OCI-LY7 (cell line): ENCODE data around the gene RNF213. TPM values are rescaled to one million over a fixed set of nuclear protein-coding genes. Genes with fewer than 3 reads are reported as not detected.
"Not testable (repeated sequence)": the region's sequence is repeated elsewhere in the genome, so short reads cannot be mapped to it uniquely, and the experiment has no call there.

Experiments used
- BruUV-seq: library from RNA; stranded (reverse); fragments of 400-500 nt; replicated peaks from 2 replicates; lab custom pipeline; 2021; lab: Mats Ljungman, UMichigan
- CTCF ChIA-PET: fragments of 300-600 bp; sonication (Branson Sonifier 250); formaldehyde crosslinking; loops from one replicate; lab custom pipeline; 2022; ENCODE audit warnings: antibody characterized with exemption; ENCODE audit not compliant: unreplicated experiment; lab: Charles Lee
- POLR2A ChIA-PET: fragments of 300-600 bp; sonication (Branson Sonifier 250); formaldehyde crosslinking; loops from one replicate; lab custom pipeline; 2022; ENCODE audit warnings: antibody characterized with exemption; lab: Charles Lee
- DNase-seq: peaks from one replicate; pipeline ENCODE4 v3.0.0-alpha.2; 2015; ENCODE audit warnings: low spot score
- H2AFZ ChIP-seq: fragments of 200-600 bp; sonication (generic), shearing (Covaris generic); 2 replicates; pipeline ENCODE4 v1.6.1; 2014; ENCODE audit warnings: mild to moderate bottlenecking, antibody characterized with exemption, low read length, moderate library complexity
- H3K27ac ChIP-seq: fragments of 200-600 bp; sonication (generic); 2 replicates; pipeline ENCODE4 v1.5.1; 2014; ENCODE audit warnings: mixed run types, low read depth, mild to moderate bottlenecking, moderate library complexity, low read length, inconsistent platforms; ENCODE audit not compliant: poor library complexity, severe bottlenecking
- H3K36me3 ChIP-seq: fragments of 200-600 bp; sonication (generic); 2 replicates; pipeline ENCODE4 v1.6.1; 2014; ENCODE audit warnings: mild to moderate bottlenecking, antibody characterized with exemption, low read length, moderate library complexity, mixed read lengths; ENCODE audit not compliant: insufficient read depth
- H3K4me1 ChIP-seq: fragments of 200-600 bp; sonication (generic); 2 replicates; pipeline ENCODE4 v1.5.1; 2014; ENCODE audit warnings: mild to moderate bottlenecking, low read length; ENCODE audit not compliant: insufficient read depth, poor library complexity, severe bottlenecking
- H3K4me2 ChIP-seq: fragments of 200-600 bp; sonication (generic); 2 replicates; pipeline ENCODE4 v1.6.1; 2014; ENCODE audit warnings: mild to moderate bottlenecking, low read length
- H3K4me3 ChIP-seq: fragments of 200-600 bp; sonication (generic); 2 replicates; pipeline ENCODE4 v1.5.1; 2014; ENCODE audit warnings: mild to moderate bottlenecking, low read depth, low read length; ENCODE audit not compliant: poor library complexity, severe bottlenecking
- H3K79me2 ChIP-seq: fragments of 200-600 bp; sonication (generic); 2 replicates; pipeline ENCODE4 v1.6.1; 2016; ENCODE audit warnings: low read depth, mild to moderate bottlenecking, low read length, moderate library complexity, mixed read lengths; ENCODE audit not compliant: insufficient read depth
- H3K9me2 ChIP-seq: fragments of 200-600 bp; sonication (generic); 2 replicates; pipeline ENCODE4 v1.6.1; 2016; ENCODE audit warnings: mild to moderate bottlenecking, low read length, mixed read lengths; ENCODE audit not compliant: insufficient read depth
- H3K9me3 ChIP-seq: fragments of 200-600 bp; sonication (generic); 2 replicates; pipeline ENCODE4 v1.6.1; 2014; ENCODE audit warnings: mild to moderate bottlenecking, mixed run types, low read length, mixed read lengths
- H4K20me1 ChIP-seq: fragments of 200-600 bp; sonication (generic); 2 replicates; pipeline ENCODE4 v1.6.1; 2014; ENCODE audit warnings: mild to moderate bottlenecking, antibody characterized with exemption, low read length, moderate library complexity, mixed read lengths; ENCODE audit not compliant: insufficient read depth
- EZH2phosphoT487 ChIP-seq: fragments of 200-600 bp; sonication (generic); IDR thresholded peaks from 2 replicates; pipeline ENCODE4 v1.6.1; 2018; ENCODE audit warnings: low read depth, borderline replicate concordance, mild to moderate bottlenecking, mixed run types, antibody characterized with exemption, low read length, moderate library complexity, mixed read lengths
- intact Hi-C: fragments of 100-400 bp; cut with micrococcal nuclease; formaldehyde crosslinking; loops from one replicate; pipeline ENCODE4 v1.10.0; 2022; ENCODE audit not compliant: unreplicated experiment
- total RNA-seq, 2 experiments: library from RNA; depleted of rRNA in 1 of 2; stranded (reverse); fragments of >200 nt in 1 of 2; shearing (Covaris generic) in 1 of 2; gene quantifications; 2 replicates each; pipeline ENCODE4 v1.2.3, GENCODE V29; 2014 to 2022
- TF ChIP-seq, protein P1 (sequence below): fragments of 200-600 bp; sonication (generic); conservative IDR thresholded peaks from 2 replicates; pipeline ENCODE4 v1.5.1; 2014; ENCODE audit warnings: mild to moderate bottlenecking, antibody characterized with exemption, low read length, moderate library complexity, mixed read lengths

RNF213 gene
- total RNA-seq, 2 experiments from 2014 or later: 58.8 to 68.6 TPM

DNA sequence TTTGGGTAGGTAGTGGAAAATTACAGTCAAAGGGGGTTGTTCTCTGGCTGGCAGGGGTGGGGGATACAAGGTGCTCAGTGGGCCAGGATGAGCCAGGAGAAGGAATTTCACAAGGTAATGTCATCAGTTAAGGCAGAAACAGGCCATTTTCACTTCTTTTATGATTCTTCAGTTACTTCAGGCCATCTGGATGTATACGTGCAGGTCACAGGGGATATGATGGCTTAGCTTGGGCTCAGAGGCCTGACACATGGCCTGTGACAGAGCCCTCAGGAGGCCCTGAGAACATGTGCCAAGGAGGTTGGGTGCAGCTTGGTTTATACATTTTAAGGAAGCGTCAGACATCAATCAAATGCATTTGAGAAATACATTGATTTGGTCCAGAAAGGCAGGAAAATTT is 2.4 kb upstream of the RNF213 start:
- H3K27ac ChIP-seq, H3K36me3 ChIP-seq, H3K79me2 ChIP-seq, H3K4me2 ChIP-seq, CTCF ChIA-PET, BruUV-seq, intact Hi-C loops, H3K9me2 ChIP-seq, H4K20me1 ChIP-seq, H3K9me3 ChIP-seq, POLR2A ChIA-PET, H3K4me3 ChIP-seq: not testable (repeated sequence)
- H3K4me1 ChIP-seq: peaks cover 58% of the 10 kb centered on the region
- H2AFZ ChIP-seq: peak overlapping the region; percentile 3; the same call in 1 of the 2 replicates
- peak; percentile 34 for DNase-seq

DNA sequence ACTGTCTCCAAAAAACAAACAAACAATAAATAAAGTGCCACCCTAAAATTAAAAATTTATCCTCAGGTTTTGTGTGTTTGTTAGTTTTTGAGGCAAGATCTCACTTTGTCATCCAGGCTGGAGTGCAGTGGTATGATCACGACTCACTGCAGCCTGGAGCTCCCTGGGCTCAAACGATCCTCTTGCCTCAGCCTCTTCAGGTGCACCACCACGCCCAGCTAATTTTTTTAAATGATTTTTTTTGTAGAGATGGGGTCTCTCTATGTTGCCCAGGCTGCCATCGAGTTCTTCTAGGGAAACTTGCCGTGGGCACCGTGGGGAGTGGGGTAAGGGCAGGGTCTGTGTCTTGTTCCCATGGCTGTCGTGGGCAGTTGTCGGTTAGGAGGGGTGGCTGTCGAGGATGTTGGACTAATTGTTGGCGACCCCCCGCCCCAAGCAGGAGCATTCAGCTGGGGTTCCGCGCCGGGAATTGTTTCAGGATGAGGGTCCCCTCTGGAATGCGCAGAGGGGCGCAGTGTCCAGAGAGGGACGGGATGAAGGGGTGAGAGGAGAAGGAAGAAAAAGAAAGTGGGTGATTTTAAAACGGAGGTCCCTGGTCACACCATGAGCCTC is 1.1 kb upstream of the RNF213 start:
- Histone ChIP-seq H3K79me2 (no peaks in the 10 kb centered on the region), H3K4me2 (peak overlapping the region; percentile 82), H3K36me3 (no peaks in the 10 kb centered on the region), H3K27ac (peak overlapping the region; percentile 60), H4K20me1 (no peaks in the 10 kb centered on the region), H3K4me3 (peak overlapping the region; percentile 75), H3K9me2 (no peaks in the 10 kb centered on the region), H2AFZ (peak overlapping the region; percentile 71; the same call in 1 of the 2 replicates), H3K4me1 (peaks cover 66% of the 10 kb centered on the region), H3K9me3 (no peaks in the 10 kb centered on the region)
- no TSS peak for BruUV-seq
- peak; percentile 23 for DNase-seq
- ChIA-PET CTCF (no interaction called here), POLR2A (no interaction called here)
- intact Hi-C loops: loop anchor here (5.0 kb wide), 1 partner anchor 462 kb away; the partner anchor contains the start of gene CBX8
- no peak for TF ChIP-seq EZH2phosphoT487
- TF ChIP-seq, protein P1, sequence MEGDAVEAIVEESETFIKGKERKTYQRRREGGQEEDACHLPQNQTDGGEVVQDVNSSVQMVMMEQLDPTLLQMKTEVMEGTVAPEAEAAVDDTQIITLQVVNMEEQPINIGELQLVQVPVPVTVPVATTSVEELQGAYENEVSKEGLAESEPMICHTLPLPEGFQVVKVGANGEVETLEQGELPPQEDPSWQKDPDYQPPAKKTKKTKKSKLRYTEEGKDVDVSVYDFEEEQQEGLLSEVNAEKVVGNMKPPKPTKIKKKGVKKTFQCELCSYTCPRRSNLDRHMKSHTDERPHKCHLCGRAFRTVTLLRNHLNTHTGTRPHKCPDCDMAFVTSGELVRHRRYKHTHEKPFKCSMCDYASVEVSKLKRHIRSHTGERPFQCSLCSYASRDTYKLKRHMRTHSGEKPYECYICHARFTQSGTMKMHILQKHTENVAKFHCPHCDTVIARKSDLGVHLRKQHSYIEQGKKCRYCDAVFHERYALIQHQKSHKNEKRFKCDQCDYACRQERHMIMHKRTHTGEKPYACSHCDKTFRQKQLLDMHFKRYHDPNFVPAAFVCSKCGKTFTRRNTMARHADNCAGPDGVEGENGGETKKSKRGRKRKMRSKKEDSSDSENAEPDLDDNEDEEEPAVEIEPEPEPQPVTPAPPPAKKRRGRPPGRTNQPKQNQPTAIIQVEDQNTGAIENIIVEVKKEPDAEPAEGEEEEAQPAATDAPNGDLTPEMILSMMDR: no peak

DNA sequence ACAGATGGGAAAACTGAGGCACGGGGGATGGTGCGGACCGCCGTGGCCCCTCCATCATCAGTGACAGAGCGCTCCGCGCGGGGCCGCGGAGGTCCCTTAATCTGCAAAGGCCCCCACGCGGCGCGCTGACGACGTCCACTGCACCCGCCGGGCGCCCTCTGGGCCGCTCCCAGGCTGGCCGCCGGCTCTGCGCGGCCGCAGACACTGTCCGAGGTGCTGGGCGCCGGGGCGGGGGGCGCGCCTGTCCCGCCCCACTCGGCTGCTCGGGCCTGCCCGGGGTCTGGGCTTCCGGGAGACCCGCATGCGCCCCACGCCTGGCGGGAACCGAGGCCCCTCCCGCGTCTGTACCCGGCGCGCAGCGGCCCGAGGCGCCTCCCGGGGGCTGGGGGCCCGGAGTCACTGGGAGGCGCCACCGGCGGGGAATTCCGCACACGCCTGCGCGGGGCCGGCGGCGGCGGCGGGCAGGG is 550 bp upstream of the RNF213 start:
- peak overlapping the region; percentile 82 for H3K4me2 ChIP-seq
- TF ChIP-seq, protein P1: no peak
- no peak for TF ChIP-seq EZH2phosphoT487
- intact Hi-C loops: loop anchor here (5.0 kb wide), 1 partner anchor 463 kb away; the partner anchor contains the start of gene CBX8
- H3K79me2 ChIP-seq: no peaks in the 10 kb centered on the region
- peak overlapping the region; percentile 75 for H3K4me3 ChIP-seq
- ChIA-PET POLR2A (no interaction called here), CTCF (no interaction called here)
- H3K9me3 ChIP-seq: no peaks in the 10 kb centered on the region
- no peaks in the 10 kb centered on the region for H4K20me1 ChIP-seq
- peak; percentile 84 for DNase-seq
- no peaks in the 10 kb centered on the region for H3K36me3 ChIP-seq
- H3K27ac ChIP-seq: peak overlapping the region; percentile 60
- no peaks in the 10 kb centered on the region for H3K9me2 ChIP-seq
- no TSS peak for BruUV-seq
- H2AFZ ChIP-seq: peak overlapping the region; percentile 71
- peaks cover 62% of the 10 kb centered on the region for H3K4me1 ChIP-seq
